GM23248 (cell line): ENCODE measurements around the gene WIZ.

Experiments used
- EZH2 ChIP-seq: fragments of 200-600 bp; sonication (generic); IDR thresholded peaks from 2 replicates; pipeline ENCODE4 v1.6.1; 2018; ENCODE audit warnings: antibody characterized with exemption, mild to moderate bottlenecking; ENCODE audit not compliant: insufficient read depth, poor library complexity, severe bottlenecking
- EZH2phosphoT487 ChIP-seq: fragments of 200-600 bp; sonication (generic); IDR thresholded peaks from 2 replicates; pipeline ENCODE4 v1.6.1; 2018; ENCODE audit warnings: antibody characterized with exemption, moderate library complexity, mild to moderate bottlenecking, low read depth; ENCODE audit not compliant: insufficient read depth

- TF ChIP-seq EZH2phosphoT487 (no peak), EZH2 (no peak)
Observed at GRCh38 chr19:15450528-15450890, 753 bp upstream of the WIZ start.
